HEK293 (cell line): Measurements from ENCODE around the gene MTMR12.

ENCODE experiments used
- FEZF1 ChIP-seq: fragments of 450-650 bp; formaldehyde crosslinking; IDR thresholded peaks from 2 replicates; pipeline ENCODE4 v1.5.1; 2016; ENCODE audit warnings: missing biosample characterization, missing genetic modification characterization
- GLI4 ChIP-seq: fragments of 450-650 bp; formaldehyde crosslinking; IDR thresholded peaks from 2 replicates; pipeline ENCODE4 v1.5.1; 2016; ENCODE audit warnings: missing biosample characterization, missing genetic modification characterization
- KLF10 ChIP-seq: fragments of 450-650 bp; IDR thresholded peaks from 2 replicates; pipeline ENCODE4 v1.5.1; 2018; ENCODE audit warnings: missing biosample characterization, mild to moderate bottlenecking, missing genetic modification characterization
- KLF9 ChIP-seq: fragments of 450-650 bp; formaldehyde crosslinking; IDR thresholded peaks from 2 replicates; pipeline ENCODE4 v1.5.1; 2016; ENCODE audit warnings: missing biosample characterization, missing genetic modification characterization, low read depth
- MYNN ChIP-seq: fragments of 450-650 bp; formaldehyde crosslinking; IDR thresholded peaks from 2 replicates; pipeline ENCODE4 v1.5.1; 2016; ENCODE audit warnings: missing biosample characterization, missing genetic modification characterization, borderline replicate concordance
- MZF1 ChIP-seq: fragments of 450-650 bp; formaldehyde crosslinking; IDR thresholded peaks from 2 replicates; pipeline ENCODE4 v1.5.1; 2017; ENCODE audit warnings: missing biosample characterization, missing genetic modification characterization, borderline replicate concordance
- OSR2 ChIP-seq: fragments of 450-650 bp; formaldehyde crosslinking; IDR thresholded peaks from 2 replicates; pipeline ENCODE4 v1.5.1; 2016; ENCODE audit warnings: missing biosample characterization, missing genetic modification characterization
- PRDM10 ChIP-seq: fragments of 450-650 bp; formaldehyde crosslinking; IDR thresholded peaks from 2 replicates; pipeline ENCODE4 v1.5.1; 2016; ENCODE audit warnings: missing biosample characterization, missing genetic modification characterization
- ZBTB21 ChIP-seq: fragments of 450-650 bp; formaldehyde crosslinking; IDR thresholded peaks from 2 replicates; pipeline ENCODE4 v1.5.1; 2017; ENCODE audit warnings: missing biosample characterization, missing genetic modification characterization
- ZBTB26 ChIP-seq: fragments of 450-650 bp; formaldehyde crosslinking; optimal IDR thresholded peaks from 2 replicates; pipeline ENCODE3; 2016; ENCODE audit warnings: missing biosample characterization, mild to moderate bottlenecking, missing genetic modification characterization
- ZBTB44 ChIP-seq: fragments of 450-650 bp; IDR thresholded peaks from 2 replicates; pipeline ENCODE4 v1.5.1; 2018; ENCODE audit warnings: missing biosample characterization, mild to moderate bottlenecking, missing genetic modification characterization
- ZBTB7A ChIP-seq: fragments of 450-650 bp; formaldehyde crosslinking; IDR thresholded peaks from 2 replicates; pipeline ENCODE4 v1.5.1; 2016; ENCODE audit warnings: low read depth, missing biosample characterization, missing genetic modification characterization
- ZNF121 ChIP-seq: fragments of 450-650 bp; formaldehyde crosslinking; IDR thresholded peaks from 2 replicates; pipeline ENCODE4 v1.5.1; 2016; ENCODE audit warnings: missing biosample characterization, missing genetic modification characterization
- ZNF184 ChIP-seq: fragments of 450-650 bp; IDR thresholded peaks from 2 replicates; pipeline ENCODE4 v1.5.1; 2018; ENCODE audit warnings: missing biosample characterization, mild to moderate bottlenecking, missing genetic modification characterization
- ZNF19 ChIP-seq: fragments of 450-650 bp; formaldehyde crosslinking; IDR thresholded peaks from 2 replicates; pipeline ENCODE4; 2016; ENCODE audit warnings: missing biosample characterization, missing genetic modification characterization, low read depth
- ZNF214 ChIP-seq: fragments of 450-650 bp; formaldehyde crosslinking; IDR thresholded peaks from 2 replicates; pipeline ENCODE4 v1.5.1; 2017; ENCODE audit warnings: missing biosample characterization, mild to moderate bottlenecking, missing genetic modification characterization, borderline replicate concordance
- ZNF350 ChIP-seq: fragments of 450-650 bp; formaldehyde crosslinking; IDR thresholded peaks from 2 replicates; pipeline ENCODE4 v1.5.0; 2017; ENCODE audit warnings: missing biosample characterization, mild to moderate bottlenecking, missing genetic modification characterization
- ZNF426 ChIP-seq: fragments of 450-650 bp; formaldehyde crosslinking; IDR thresholded peaks from 2 replicates; pipeline ENCODE4 v1.5.1; 2017; ENCODE audit warnings: missing biosample characterization, missing genetic modification characterization, mild to moderate bottlenecking, inconsistent platforms, moderate library complexity
- ZNF501 ChIP-seq: fragments of 450-650 bp; formaldehyde crosslinking; IDR thresholded peaks from 2 replicates; pipeline ENCODE4 v1.5.1; 2016; ENCODE audit warnings: missing biosample characterization, missing genetic modification characterization
- ZNF561 ChIP-seq: fragments of 450-650 bp; IDR thresholded peaks from 2 replicates; pipeline ENCODE4 v1.5.1; 2018; ENCODE audit warnings: missing biosample characterization, missing genetic modification characterization, borderline replicate concordance
- ZNF600 ChIP-seq: fragments of 450-650 bp; formaldehyde crosslinking; IDR thresholded peaks from 2 replicates; pipeline ENCODE4 v1.5.1; 2016; ENCODE audit warnings: missing biosample characterization, missing genetic modification characterization
- ZNF624 ChIP-seq: fragments of 450-650 bp; formaldehyde crosslinking; IDR thresholded peaks from 2 replicates; pipeline ENCODE4 v1.5.1; 2017; ENCODE audit warnings: missing biosample characterization, missing genetic modification characterization
- ZNF645 ChIP-seq: fragments of 450-650 bp; formaldehyde crosslinking; IDR thresholded peaks from 2 replicates; pipeline ENCODE4; 2016; ENCODE audit warnings: missing biosample characterization, missing genetic modification characterization
- ZNF654 ChIP-seq: fragments of 450-650 bp; formaldehyde crosslinking; IDR thresholded peaks from 2 replicates; pipeline ENCODE4 v1.5.1; 2016; ENCODE audit warnings: low read depth, missing biosample characterization, missing genetic modification characterization
- ZNF660 ChIP-seq: fragments of 450-650 bp; IDR thresholded peaks from 2 replicates; pipeline ENCODE4 v1.5.1; 2018; ENCODE audit warnings: missing biosample characterization, mild to moderate bottlenecking, missing genetic modification characterization
- ZNF677 ChIP-seq: fragments of 450-650 bp; IDR thresholded peaks from 2 replicates; pipeline ENCODE4 v1.5.0; 2018; ENCODE audit warnings: missing biosample characterization, mild to moderate bottlenecking, missing genetic modification characterization, moderate library complexity
- ZNF830 ChIP-seq: fragments of 450-650 bp; IDR thresholded peaks from 2 replicates; pipeline ENCODE4 v1.5.0; 2018; ENCODE audit warnings: missing biosample characterization, missing genetic modification characterization, low read depth, mild to moderate bottlenecking, moderate library complexity
- ZNF837 ChIP-seq: fragments of 450-650 bp; formaldehyde crosslinking; IDR thresholded peaks from 2 replicates; pipeline ENCODE4 v1.5.1; 2016; ENCODE audit warnings: missing biosample characterization, missing genetic modification characterization
- ZNF843 ChIP-seq: fragments of 450-650 bp; formaldehyde crosslinking; IDR thresholded peaks from 2 replicates; pipeline ENCODE4 v1.5.1; 2016; ENCODE audit warnings: missing biosample characterization, missing genetic modification characterization
- ZSCAN30 ChIP-seq: fragments of 450-650 bp; IDR thresholded peaks from 2 replicates; pipeline ENCODE4 v1.5.1; 2018; ENCODE audit warnings: missing biosample characterization, mild to moderate bottlenecking, missing genetic modification characterization, moderate library complexity
- TF ChIP-seq, protein P1 (sequence below): fragments of 450-650 bp; formaldehyde crosslinking; IDR thresholded peaks from 2 replicates; pipeline ENCODE4 v1.5.1; 2016; ENCODE audit warnings: missing biosample characterization, missing genetic modification characterization

The MTMR12 gene

GRCh38 chr5:32217886-32218396, 94.8 kb downstream of the MTMR12 start (continued):
- no peak for TF ChIP-seq ZNF645
- peak; percentile 55; the same call in 1 of the 2 replicates for TF ChIP-seq KLF10 (tag by site-specific recombination)
- no peak for TF ChIP-seq FEZF1 (tag by site-specific recombination)
- peak; percentile 54; the same call in 1 of the 2 replicates for TF ChIP-seq ZNF214 (tag by site-specific recombination)
- no peak for TF ChIP-seq ZNF426
- TF ChIP-seq ZBTB26 (tag by site-specific recombination): no peak
- no peak for TF ChIP-seq ZBTB7A (tag by site-specific recombination)
- no peak for TF ChIP-seq ZNF677 (tag by site-specific recombination)
- TF ChIP-seq ZNF654 (tag by site-specific recombination): no peak
- TF ChIP-seq ZNF624 (tag by site-specific recombination): no peak
- TF ChIP-seq ZBTB44 (tag by site-specific recombination): peak; percentile 84
- TF ChIP-seq ZNF837 (tag by site-specific recombination): no peak
- 0 out of 2 replicates have a peak, but pooled peaks have one; percentile 5 for TF ChIP-seq PRDM10 (tag by site-specific recombination)
- peak; percentile 63; the same call in 1 of the 2 replicates for TF ChIP-seq ZNF350 (tag by site-specific recombination)
- TF ChIP-seq MYNN (tag by site-specific recombination): no peak
- TF ChIP-seq MZF1 (tag by site-specific recombination): peak; percentile 69; the same call in 1 of the 2 replicates
- peak; percentile 78; the same call in 1 of the 2 replicates for TF ChIP-seq ZSCAN30 (tag by site-specific recombination)
- no peak for TF ChIP-seq GLI4 (tag by site-specific recombination)
- 0 out of 2 replicates have a peak, but pooled peaks have one; percentile 41 for TF ChIP-seq ZNF121 (tag by site-specific recombination)
- TF ChIP-seq, protein P1, sequence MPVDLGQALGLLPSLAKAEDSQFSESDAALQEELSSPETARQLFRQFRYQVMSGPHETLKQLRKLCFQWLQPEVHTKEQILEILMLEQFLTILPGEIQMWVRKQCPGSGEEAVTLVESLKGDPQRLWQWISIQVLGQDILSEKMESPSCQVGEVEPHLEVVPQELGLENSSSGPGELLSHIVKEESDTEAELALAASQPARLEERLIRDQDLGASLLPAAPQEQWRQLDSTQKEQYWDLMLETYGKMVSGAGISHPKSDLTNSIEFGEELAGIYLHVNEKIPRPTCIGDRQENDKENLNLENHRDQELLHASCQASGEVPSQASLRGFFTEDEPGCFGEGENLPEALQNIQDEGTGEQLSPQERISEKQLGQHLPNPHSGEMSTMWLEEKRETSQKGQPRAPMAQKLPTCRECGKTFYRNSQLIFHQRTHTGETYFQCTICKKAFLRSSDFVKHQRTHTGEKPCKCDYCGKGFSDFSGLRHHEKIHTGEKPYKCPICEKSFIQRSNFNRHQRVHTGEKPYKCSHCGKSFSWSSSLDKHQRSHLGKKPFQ (tag by site-specific recombination): no peak
- peak; percentile 77; the same call in 1 of the 2 replicates for TF ChIP-seq ZNF561 (tag by site-specific recombination)
- TF ChIP-seq ZNF184 (tag by site-specific recombination): peak; percentile 86; the same call in 1 of the 2 replicates
- TF ChIP-seq OSR2 (tag by site-specific recombination): peak; percentile 89
- TF ChIP-seq ZNF501 (tag by site-specific recombination): 0 out of 2 replicates have a peak, but pooled peaks have one; percentile 43
- no peak for TF ChIP-seq ZBTB21 (tag by site-specific recombination)
- TF ChIP-seq ZNF843 (tag by site-specific recombination): no peak
- no peak for TF ChIP-seq KLF9 (tag by site-specific recombination)
- TF ChIP-seq ZNF830: peak; percentile 36; the same call in 1 of the 2 replicates
- TF ChIP-seq ZNF600 (tag by site-specific recombination): peak; percentile 82
- peak; percentile 98 for TF ChIP-seq ZNF660 (tag by site-specific recombination)
- TF ChIP-seq ZNF19: no peak
